Natural killer cell (primary cell): ENCODE results near the gene POLR3H. TPM values are rescaled to one million over a fixed set of nuclear protein-coding genes. Genes with fewer than 3 reads are reported as not detected.

Experiments used
- ATAC-seq, 3 donors: fragments of 150-1000 bp in 2 of 3; fragments of 200-7000 bp in 1 of 3; cut with Tn5 transposase; 1 replicate in 1 of 3; 2 replicates in 2 of 3; pipeline ENCODE4 v1.10.0; 2021; ENCODE audit warnings: mild to moderate bottlenecking in 2 of 3, moderate library complexity in 2 of 3
- DNase-seq, 2 donors: peaks; one replicate each; pipeline versions ENCODE4 v3.0.0 to v3.0.0-alpha.2; 2013 to 2021; ENCODE audit warnings: mixed read lengths in 1 of 2
- H3K27ac ChIP-seq: one replicate; pipeline ENCODE4 v1.5.1; 2013; ENCODE audit warnings: mild to moderate bottlenecking, low read length
- H3K27me3 ChIP-seq: one replicate; pipeline ENCODE4 v1.6.1; 2013; ENCODE audit warnings: low read length; ENCODE audit not compliant: control insufficient read depth, insufficient read depth
- H3K36me3 ChIP-seq: one replicate; pipeline ENCODE4 v1.6.1; 2013; ENCODE audit warnings: low read length; ENCODE audit not compliant: control insufficient read depth, insufficient read depth
- H3K4me1 ChIP-seq: one replicate; pipeline ENCODE4 v1.6.1; 2013; ENCODE audit warnings: low read length; ENCODE audit not compliant: control insufficient read depth, insufficient read depth
- H3K4me3 ChIP-seq: one replicate; pipeline ENCODE4 v1.5.1; 2013; ENCODE audit warnings: low read length
- H3K9me3 ChIP-seq: one replicate; pipeline ENCODE4 v1.6.1; 2013; ENCODE audit warnings: low read length; ENCODE audit not compliant: control insufficient read depth, insufficient read depth
- H3K27ac Mint-ChIP-seq, 2 donors: one replicate each; pipeline ENCODE4 v1.8.0; 2022; ENCODE audit warnings: mild to moderate bottlenecking in 2 of 2, mixed read lengths in 2 of 2, moderate library complexity in 1 of 2
- H3K27me3 Mint-ChIP-seq, 2 donors: one replicate each; pipeline ENCODE4 v1.8.0; 2022; ENCODE audit warnings: low read depth in 2 of 2, mixed read lengths in 2 of 2
- H3K36me3 Mint-ChIP-seq: one replicate; pipeline ENCODE4 v1.8.0; 2022; ENCODE audit warnings: mixed read lengths
- H3K4me1 Mint-ChIP-seq, 2 donors: one replicate each; pipeline ENCODE4 v1.8.0; 2022; ENCODE audit warnings: mixed read lengths in 2 of 2
- H3K4me3 Mint-ChIP-seq: one replicate; pipeline ENCODE4 v1.8.0; 2022; ENCODE audit warnings: mild to moderate bottlenecking, moderate library complexity, mixed read lengths
- H3K9me3 Mint-ChIP-seq, 2 donors: one replicate each; pipeline ENCODE4 v1.8.0; 2022; ENCODE audit warnings: mixed read lengths in 2 of 2
- CTCF ChIP-seq: fragments of 200-600 bp; IDR thresholded peaks from one replicate; pipeline ENCODE4 v1.8.0; 2022; ENCODE audit warnings: antibody characterized with exemption
- WGBS: methylation state at CpG from one replicate; pipeline ENCODE4 v1.1.7; 2013; ENCODE audit warnings: missing lambda C conversion rate; ENCODE audit not compliant: insufficient coverage; 5-methylcytosine and 5-hydroxymethylcytosine counted together
- intact Hi-C: fragments of 100-400 bp; cut with micrococcal nuclease; formaldehyde crosslinking; loops from one replicate; pipeline ENCODE4 v1.14.2; 2022
- total RNA-seq, 4 donors: library from RNA; stranded (reverse); fragments of 120-200 nt in 1 of 4; gene quantifications; one replicate each; pipeline versions ENCODE4 v1.2.3 to v1.2.4, GENCODE V29; 2013 to 2022

The POLR3H gene
- total RNA-seq, 3 donors from 2014 or later (not counting 1 experiment from before 2014, with no cell fraction given), result 13.1 to 18.8 (median 16.2) TPM

- H3K4me1 Mint-ChIP-seq, result peaks cover 8 to 10% of the 10 kb centered on the region in 2 donors
These were observed 43.1 kb upstream of the POLR3H start for GRCh38 chr22:41587347-41587723.

GRCh38 chr22:41585898-41586297 lies 41.6 kb upstream of the POLR3H start:
- H3K27ac Mint-ChIP-seq, result no peak overlapping the region
- H3K9me3 Mint-ChIP-seq, result no peaks in the 10 kb centered on the region
- no peak for ATAC-seq
- Histone ChIP-seq H3K27ac (no peak overlapping the region), H3K4me3 (no peak overlapping the region), H3K27me3 (no peaks in the 10 kb centered on the region), H3K4me1 (peaks cover 18% of the 10 kb centered on the region), H3K9me3 (no peaks in the 10 kb centered on the region), H3K36me3 (peaks cover 12% of the 10 kb centered on the region)
- H3K4me3 Mint-ChIP-seq, result no peak overlapping the region
- no peak for DNase-seq
- no peaks in the 10 kb centered on the region for H3K36me3 Mint-ChIP-seq
- intact Hi-C loops, result no loop called here
- H3K4me1 Mint-ChIP-seq, result peaks cover 8 to 10% of the 10 kb centered on the region in 2 donors
- 93% methylated on average over 7 of the region's 7 CpGs for WGBS
- TF ChIP-seq CTCF, result no peak
- H3K27me3 Mint-ChIP-seq, result no peaks in the 10 kb centered on the region

More at GRCh38 chr22:41587347-41587723, 43.1 kb upstream of the POLR3H start:
- no peak overlapping the region for H3K27ac Mint-ChIP-seq
- intact Hi-C loops, result no loop called here
- DNase-seq (no peak), ATAC-seq (no peak)
- no peaks in the 10 kb centered on the region for H3K36me3 Mint-ChIP-seq
- H3K4me3 Mint-ChIP-seq, result no peak overlapping the region
- Histone ChIP-seq H3K27ac (no peak overlapping the region), H3K9me3 (no peaks in the 10 kb centered on the region), H3K36me3 (peaks cover 12% of the 10 kb centered on the region), H3K27me3 (no peaks in the 10 kb centered on the region), H3K4me3 (no peak overlapping the region), H3K4me1 (peaks cover 18% of the 10 kb centered on the region)
- H3K27me3 Mint-ChIP-seq, result no peaks in the 10 kb centered on the region
- H3K9me3 Mint-ChIP-seq, result no peaks in the 10 kb centered on the region
- TF ChIP-seq CTCF, result no peak
- 98% methylated on average over 7 of the region's 7 CpGs for WGBS

GRCh38 chr22:41584881-41585280 lies 40.6 kb upstream of the POLR3H start:
- H3K36me3 Mint-ChIP-seq, result no peaks in the 10 kb centered on the region
- peaks cover 8 to 10% of the 10 kb centered on the region in 2 donors for H3K4me1 Mint-ChIP-seq
- no peaks in the 10 kb centered on the region for H3K27me3 ChIP-seq
- no peak overlapping the region for H3K4me3 Mint-ChIP-seq
- ATAC-seq (no peak), DNase-seq (no peak)
- H3K4me3 ChIP-seq, result no peak overlapping the region
- H3K36me3 ChIP-seq, result peaks cover 18% of the 10 kb centered on the region
- peaks cover 12% of the 10 kb centered on the region for H3K4me1 ChIP-seq
- no peak overlapping the region for H3K27ac ChIP-seq
- intact Hi-C loops, result no loop called here
- no peaks in the 10 kb centered on the region for H3K9me3 Mint-ChIP-seq
- H3K9me3 ChIP-seq, result no peaks in the 10 kb centered on the region
- 89% methylated on average over 6 of the region's 6 CpGs for WGBS
- no peak for TF ChIP-seq CTCF
- no peak overlapping the region for H3K27ac Mint-ChIP-seq
- H3K27me3 Mint-ChIP-seq, result no peaks in the 10 kb centered on the region

DNA sequence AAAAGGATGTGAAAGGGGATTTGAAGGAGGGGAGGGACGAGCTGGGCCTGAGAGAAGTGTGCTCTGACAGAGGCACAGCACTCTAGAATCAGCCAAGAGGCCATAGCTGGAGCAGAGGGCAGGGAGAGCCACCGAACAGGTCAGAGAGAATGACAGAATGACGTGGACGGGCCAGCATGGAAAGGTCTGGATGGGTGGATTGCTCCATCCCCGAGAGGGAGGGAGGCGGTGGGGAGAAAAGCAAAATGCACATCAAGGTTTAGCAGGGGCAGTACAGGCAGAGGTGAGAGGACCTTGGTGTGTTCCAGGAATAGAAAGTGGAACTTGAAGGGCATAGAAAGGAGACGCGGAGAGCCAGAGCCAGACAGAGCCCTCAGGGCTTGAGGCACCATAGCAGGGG lies 38.4 kb upstream of the POLR3H start:
- Mint-ChIP-seq H3K27ac (peak overlapping the region in 1 of 2 donors; percentile 37), H3K4me3 (no peak overlapping the region), H3K27me3 (no peaks in the 10 kb centered on the region), H3K36me3 (no peaks in the 10 kb centered on the region), H3K4me1 (no peaks in the 10 kb centered on the region), H3K9me3 (no peaks in the 10 kb centered on the region)
- Histone ChIP-seq H3K4me3 (no peak overlapping the region), H3K9me3 (no peaks in the 10 kb centered on the region), H3K27ac (no peak overlapping the region), H3K36me3 (peaks cover 18% of the 10 kb centered on the region), H3K27me3 (no peaks in the 10 kb centered on the region), H3K4me1 (no peaks in the 10 kb centered on the region)
- DNase-seq, result no peak
- ATAC-seq, result no peak
- 92% methylated on average over 8 of the region's 8 CpGs for WGBS
- intact Hi-C loops, result no loop called here
- TF ChIP-seq CTCF, result no peak
